HG03571 (cell line): Measurements from ENCODE around the gene KRTAP5-5.

Experiments used
- ATAC-seq: cut with Tn5 transposase; IDR thresholded peaks from one replicate; pipeline ENCODE4 v1.9.1; 2021; ENCODE audit not compliant: unreplicated experiment

The KRTAP5-5 gene

GRCh38 chr11:1673446-1674172 lies 44.0 kb downstream of the KRTAP5-5 start:
- no peak for ATAC-seq

- ATAC-seq, result no peak
These were observed 44.9 kb downstream of the KRTAP5-5 start for GRCh38 chr11:1674173-1675131.

GRCh38 chr11:1675536-1676228 lies 46.1 kb downstream of the KRTAP5-5 start:
- ATAC-seq, result no peak

- ATAC-seq, result no peak
These were observed 46.7 kb downstream of the KRTAP5-5 start for GRCh38 chr11:1676229-1676740.

- no peak for ATAC-seq
These were observed 50.3 kb downstream of the KRTAP5-5 start for GRCh38 chr11:1679881-1680280.
